Measurements from ENCODE around the gene NLRC3. TPM values are rescaled to one million over a fixed set of nuclear protein-coding genes. Genes with fewer than 3 reads are reported as not detected.

NLRC3 gene
- total and polyA plus RNA-seq, 2 donors (not counting 1 experiment from before 2014, with no cell fraction given) = 28.8 to 35.7 TPM

DNA sequence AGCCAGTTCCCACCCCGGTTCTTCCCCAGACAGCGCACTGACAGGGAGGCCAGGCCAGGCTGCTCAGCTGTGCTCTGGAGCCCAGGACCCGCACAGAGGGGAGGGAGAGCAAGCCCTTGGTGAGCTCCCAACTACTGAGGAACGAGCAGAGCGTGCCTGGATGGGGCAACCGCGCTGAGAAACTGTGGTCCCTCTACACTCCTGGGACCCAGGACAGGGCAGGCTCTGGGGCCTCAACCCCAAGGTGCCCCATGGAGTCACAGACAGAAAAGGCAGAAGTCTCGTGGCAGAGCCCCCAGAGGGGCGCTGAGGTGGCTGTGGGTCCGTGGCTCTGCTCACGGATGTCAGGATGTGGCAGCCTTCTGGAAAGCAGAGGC lies 17.9 kb upstream of the NLRC3 start:
- H3K36me3 ChIP-seq (replicated peaks in 1 of 2; ENCODE audit: control extremely low read depth in 1 of 2, control insufficient read depth in 1 of 2, extremely low read depth in 1 of 2, insufficient read depth in 2 of 2, low read length in 1 of 2) = peaks cover 0 to 17% of the 10 kb centered on the region in 2 experiments
- no peak overlapping the region for H3K27ac ChIP-seq (ENCODE audit: low read length in 2 of 2)
- H3K4me3 ChIP-seq (ENCODE audit: control extremely low read depth in 1 of 5, extremely low read depth in 1 of 5, insufficient read depth in 1 of 5, low read depth in 2 of 5, low read length in 4 of 5) = no peak overlapping the region
- no peaks in the 10 kb centered on the region for H3K27me3 ChIP-seq (replicated peaks in 1 of 4; ENCODE audit: control extremely low read depth in 1 of 4, control insufficient read depth in 3 of 4, insufficient read depth in 4 of 4, low read length in 3 of 4)
- H2AFZ ChIP-seq (ENCODE audit: insufficient read depth, low read depth, low read length, poor library complexity, severe bottlenecking) = no peak overlapping the region
- peaks cover 0 to 7% (median 0%) of the 10 kb centered on the region in 3 donors for H3K9me3 ChIP-seq (ENCODE audit: control extremely low read depth in 1 of 3, control insufficient read depth in 2 of 3, insufficient read depth in 1 of 3, low read length in 2 of 3)
- H4K20me1 ChIP-seq (ENCODE audit: control insufficient read depth, insufficient read depth, low read length, poor library complexity, severe bottlenecking) = no peaks in the 10 kb centered on the region
- no peak for TF ChIP-seq EZH2 (IDR thresholded peaks at IDR 0.05; ENCODE audit: borderline replicate concordance, insufficient read depth, low read depth, low read length, poor library complexity, severe bottlenecking)
- TF ChIP-seq, protein P1, sequence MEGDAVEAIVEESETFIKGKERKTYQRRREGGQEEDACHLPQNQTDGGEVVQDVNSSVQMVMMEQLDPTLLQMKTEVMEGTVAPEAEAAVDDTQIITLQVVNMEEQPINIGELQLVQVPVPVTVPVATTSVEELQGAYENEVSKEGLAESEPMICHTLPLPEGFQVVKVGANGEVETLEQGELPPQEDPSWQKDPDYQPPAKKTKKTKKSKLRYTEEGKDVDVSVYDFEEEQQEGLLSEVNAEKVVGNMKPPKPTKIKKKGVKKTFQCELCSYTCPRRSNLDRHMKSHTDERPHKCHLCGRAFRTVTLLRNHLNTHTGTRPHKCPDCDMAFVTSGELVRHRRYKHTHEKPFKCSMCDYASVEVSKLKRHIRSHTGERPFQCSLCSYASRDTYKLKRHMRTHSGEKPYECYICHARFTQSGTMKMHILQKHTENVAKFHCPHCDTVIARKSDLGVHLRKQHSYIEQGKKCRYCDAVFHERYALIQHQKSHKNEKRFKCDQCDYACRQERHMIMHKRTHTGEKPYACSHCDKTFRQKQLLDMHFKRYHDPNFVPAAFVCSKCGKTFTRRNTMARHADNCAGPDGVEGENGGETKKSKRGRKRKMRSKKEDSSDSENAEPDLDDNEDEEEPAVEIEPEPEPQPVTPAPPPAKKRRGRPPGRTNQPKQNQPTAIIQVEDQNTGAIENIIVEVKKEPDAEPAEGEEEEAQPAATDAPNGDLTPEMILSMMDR (IDR thresholded peaks at IDR 0.05) = no peak
- no peaks in the 10 kb centered on the region for H3K4me1 ChIP-seq (ENCODE audit: control insufficient read depth in 2 of 2, insufficient read depth in 2 of 2, low read length in 2 of 2)
- ChIA-PET POLR2A (interaction anchor here (0.5 kb wide), 1 partner anchor 22 kb away, joined by 5 read pairs; no protein-coding TSS in a partner anchor), CTCF (interaction anchor here (0.6 kb wide), 1 partner anchor 614 kb away, joined by 4 read pairs; no protein-coding TSS in a partner anchor)
- Mint-ChIP-seq H3K27me3 (no peaks in the 10 kb centered on the region), H3K9me3 (ENCODE audit: insufficient read depth) (no peaks in the 10 kb centered on the region), H3K4me1 (no peaks in the 10 kb centered on the region), H3K4me3 (no peak overlapping the region), H3K27ac (no peak overlapping the region)
- intact Hi-C loops (cut with micrococcal nuclease) = no loop called here
- 94% methylated on average over 11 of the region's 11 CpGs for WGBS (ENCODE audit: insufficient coverage)
- H3K9ac ChIP-seq (ENCODE audit: low read length) = no peak overlapping the region
- DNase-seq (no peak), ATAC-seq (ENCODE audit: low read depth) (no peak)
- no peak overlapping the region for H3K4me2 ChIP-seq (replicated peaks; ENCODE audit: low read depth, low read length, poor library complexity, severe bottlenecking)
- H3K79me2 ChIP-seq (ENCODE audit: control insufficient read depth, insufficient read depth, low read length) = no peaks in the 10 kb centered on the region

DNA sequence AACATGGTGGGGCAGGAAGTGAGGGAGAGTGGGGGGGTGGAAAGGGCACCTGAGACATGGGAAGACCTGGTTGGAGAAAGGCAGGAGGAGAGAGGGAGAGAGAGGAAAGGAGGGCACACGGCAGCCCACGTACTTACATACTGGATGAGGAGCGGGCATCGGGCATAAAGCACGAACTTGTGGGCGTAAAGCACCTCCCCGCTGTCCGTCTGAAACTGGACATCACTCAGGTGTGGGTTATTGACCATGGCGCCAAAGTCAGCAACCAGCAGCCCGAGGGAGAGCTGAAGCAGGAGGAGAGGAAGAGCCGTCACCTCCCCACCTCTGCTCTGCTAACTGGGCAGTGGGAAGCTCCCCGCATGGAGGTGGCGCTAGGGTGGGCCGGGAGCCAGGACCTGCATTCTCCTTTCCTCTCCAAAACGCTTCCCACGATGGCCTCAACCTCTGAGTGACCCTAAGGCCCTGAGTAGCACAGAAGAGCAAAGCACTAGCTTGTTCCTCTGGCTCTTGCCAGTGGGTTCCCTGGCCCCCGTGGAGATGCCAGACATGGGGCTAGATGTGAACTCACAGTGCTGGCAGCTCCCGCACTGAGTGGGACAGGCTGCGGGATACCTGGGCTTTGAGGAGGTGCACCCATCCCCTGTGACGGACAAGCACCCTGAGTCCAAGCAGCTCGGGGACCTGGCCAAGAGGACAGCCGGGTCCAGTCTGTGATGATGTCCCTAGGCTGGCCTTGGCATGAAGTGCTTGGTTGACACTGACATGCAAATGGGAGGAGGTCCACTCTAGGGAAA lies 17.3 kb upstream of the NLRC3 start:
- H2AFZ ChIP-seq (ENCODE audit: insufficient read depth, low read depth, low read length, poor library complexity, severe bottlenecking) = no peak overlapping the region
- no peaks in the 10 kb centered on the region for H3K27me3 ChIP-seq (replicated peaks in 1 of 4; ENCODE audit: control extremely low read depth in 1 of 4, control insufficient read depth in 3 of 4, insufficient read depth in 4 of 4, low read length in 3 of 4)
- Mint-ChIP-seq H3K9me3 (ENCODE audit: insufficient read depth) (no peaks in the 10 kb centered on the region), H3K4me3 (no peak overlapping the region), H3K4me1 (no peaks in the 10 kb centered on the region), H3K27ac (no peak overlapping the region), H3K27me3 (no peaks in the 10 kb centered on the region)
- intact Hi-C loops (cut with micrococcal nuclease) = no loop called here
- WGBS (ENCODE audit: insufficient coverage) = 99% methylated on average over 19 of the region's 22 CpGs
- no peak overlapping the region for H3K9ac ChIP-seq (ENCODE audit: low read length)
- DNase-seq (no peak), ATAC-seq (ENCODE audit: low read depth) (no peak)
- no peak overlapping the region for H3K4me2 ChIP-seq (replicated peaks; ENCODE audit: low read depth, low read length, poor library complexity, severe bottlenecking)
- H3K4me3 ChIP-seq (ENCODE audit: control extremely low read depth in 1 of 5, extremely low read depth in 1 of 5, insufficient read depth in 1 of 5, low read depth in 2 of 5, low read length in 4 of 5) = no peak overlapping the region
- H3K4me1 ChIP-seq (ENCODE audit: control insufficient read depth in 2 of 2, insufficient read depth in 2 of 2, low read length in 2 of 2) = no peaks in the 10 kb centered on the region
- no peak for TF ChIP-seq EZH2 (IDR thresholded peaks at IDR 0.05; ENCODE audit: borderline replicate concordance, insufficient read depth, low read depth, low read length, poor library complexity, severe bottlenecking)
- TF ChIP-seq, protein P1 (IDR thresholded peaks at IDR 0.05) = no peak
- H3K9me3 ChIP-seq (ENCODE audit: control extremely low read depth in 1 of 3, control insufficient read depth in 2 of 3, insufficient read depth in 1 of 3, low read length in 2 of 3) = peaks cover 0 to 6% (median 0%) of the 10 kb centered on the region in 3 donors
- H3K27ac ChIP-seq (ENCODE audit: low read length in 2 of 2) = no peak overlapping the region
- H3K79me2 ChIP-seq (ENCODE audit: control insufficient read depth, insufficient read depth, low read length) = no peaks in the 10 kb centered on the region
- POLR2A ChIA-PET = no interaction called here
- CTCF ChIA-PET = interaction anchor here (0.6 kb wide), 1 partner anchor 614 kb away, joined by 4 read pairs; no protein-coding TSS in a partner anchor
- no peaks in the 10 kb centered on the region for H4K20me1 ChIP-seq (ENCODE audit: control insufficient read depth, insufficient read depth, low read length, poor library complexity, severe bottlenecking)
- peaks cover 0 to 17% of the 10 kb centered on the region in 2 experiments for H3K36me3 ChIP-seq (replicated peaks in 1 of 2; ENCODE audit: control extremely low read depth in 1 of 2, control insufficient read depth in 1 of 2, extremely low read depth in 1 of 2, insufficient read depth in 2 of 2, low read length in 1 of 2)
